ENCODE data around the gene ADGRG6. TPM values are rescaled to one million over a fixed set of nuclear protein-coding genes. Genes with fewer than 3 reads are reported as not detected.

ADGRG6 gene
- total RNA-seq, 1 experiment from 2014 or later, result 259 TPM

- no peaks in the 10 kb centered on the region for H3K9me3 ChIP-seq (ENCODE audit: control insufficient read depth, insufficient read depth, low read depth, low read length)
- DNase-seq (ENCODE audit: low read depth, low spot score) (no peak), ATAC-seq (no peak)
- no peaks in the 10 kb centered on the region for H3K36me3 ChIP-seq (ENCODE audit: control insufficient read depth, insufficient read depth, low read length)
- no TSS peak for BruUV-seq (replicated peaks)
- no peak for TF ChIP-seq SIN3A (IDR thresholded peaks at IDR 0.05; ENCODE audit: borderline replicate concordance, insufficient read depth, low read depth, low read length)
- TF ChIP-seq POLR2AphosphoS5 (IDR thresholded peaks at IDR 0.05; ENCODE audit: low read depth, low read length), result no peak
- TF ChIP-seq CTCF (IDR thresholded peaks at IDR 0.05), result no peak
- no peak for TF ChIP-seq REST (IDR thresholded peaks at IDR 0.05; ENCODE audit: insufficient read depth in 1 of 2, low read depth in 2 of 2, low read length in 1 of 2)
- no peak for TF ChIP-seq TCF7L2 (IDR thresholded peaks at IDR 0.05; ENCODE audit: low read depth, low read length)
- ChIA-PET CTCF (no interaction called here), POLR2A (interaction anchor here (0.6 kb wide), 1 partner anchor 1033 kb away, joined by 6 read pairs; no protein-coding TSS in a partner anchor)
- intact Hi-C loops (cut with micrococcal nuclease; ENCODE audit: unreplicated experiment) (no loop called here), in situ Hi-C loops (cut with HindIII; ENCODE audit: low pct_unique_long_range_greater_than_20kb, low sequenced_read_pairs) (no loop called here)
- no peak overlapping the region for H3K27ac ChIP-seq (ENCODE audit: low read length)
- no peaks in the 10 kb centered on the region for H3K27me3 ChIP-seq (ENCODE audit: control insufficient read depth, insufficient read depth, low read length)
- no peak overlapping the region for H3K4me3 ChIP-seq (ENCODE audit: low read depth in 2 of 2, low read length in 2 of 2)
- 0 out of 2 replicates have a peak, but pooled peaks cover 6% of the 10 kb centered on the region for H3K4me1 ChIP-seq (ENCODE audit: control insufficient read depth, insufficient read depth, low read length)
Observed at GRCh38 chr6:142458836-142459235, 157.0 kb downstream of the ADGRG6 start.

GRCh38 chr6:142459271-142459670, 157.5 kb downstream of the ADGRG6 start:
- Histone ChIP-seq H3K27ac (ENCODE audit: low read length) (no peak overlapping the region), H3K4me3 (ENCODE audit: low read depth in 2 of 2, low read length in 2 of 2) (no peak overlapping the region), H3K27me3 (ENCODE audit: control insufficient read depth, insufficient read depth, low read length) (no peaks in the 10 kb centered on the region), H3K9me3 (ENCODE audit: control insufficient read depth, insufficient read depth, low read depth, low read length) (no peaks in the 10 kb centered on the region), H3K4me1 (ENCODE audit: control insufficient read depth, insufficient read depth, low read length) (0 out of 2 replicates have a peak, but pooled peaks cover 6% of the 10 kb centered on the region), H3K36me3 (ENCODE audit: control insufficient read depth, insufficient read depth, low read length) (no peaks in the 10 kb centered on the region)
- ChIA-PET CTCF (no interaction called here), POLR2A (interaction anchor here (0.6 kb wide), 1 partner anchor 1033 kb away, joined by 6 read pairs; no protein-coding TSS in a partner anchor)
- in situ Hi-C loops (cut with HindIII; ENCODE audit: low pct_unique_long_range_greater_than_20kb, low sequenced_read_pairs) (no loop called here), intact Hi-C loops (cut with micrococcal nuclease; ENCODE audit: unreplicated experiment) (no loop called here)
- no peak for TF ChIP-seq REST (IDR thresholded peaks at IDR 0.05; ENCODE audit: insufficient read depth in 1 of 2, low read depth in 2 of 2, low read length in 1 of 2)
- no peak for TF ChIP-seq CTCF (IDR thresholded peaks at IDR 0.05)
- TF ChIP-seq SIN3A (IDR thresholded peaks at IDR 0.05; ENCODE audit: borderline replicate concordance, insufficient read depth, low read depth, low read length), result no peak
- no peak for TF ChIP-seq POLR2AphosphoS5 (IDR thresholded peaks at IDR 0.05; ENCODE audit: low read depth, low read length)
- no peak for TF ChIP-seq TCF7L2 (IDR thresholded peaks at IDR 0.05; ENCODE audit: low read depth, low read length)
- BruUV-seq (replicated peaks), result no TSS peak
- DNase-seq (ENCODE audit: low read depth, low spot score) (no peak), ATAC-seq (no peak)
